GM12874 (cell line): ENCODE data around the gene C10orf53.

Source experiments
- TF ChIP-seq, protein P1 (sequence below): IDR thresholded peaks from 2 replicates; pipeline ENCODE4 v1.5.1; 2011; ENCODE audit warnings: low read depth, mild to moderate bottlenecking, control low read depth, low read length, moderate library complexity; ENCODE audit not compliant: insufficient read depth

The C10orf53 gene

DNA sequence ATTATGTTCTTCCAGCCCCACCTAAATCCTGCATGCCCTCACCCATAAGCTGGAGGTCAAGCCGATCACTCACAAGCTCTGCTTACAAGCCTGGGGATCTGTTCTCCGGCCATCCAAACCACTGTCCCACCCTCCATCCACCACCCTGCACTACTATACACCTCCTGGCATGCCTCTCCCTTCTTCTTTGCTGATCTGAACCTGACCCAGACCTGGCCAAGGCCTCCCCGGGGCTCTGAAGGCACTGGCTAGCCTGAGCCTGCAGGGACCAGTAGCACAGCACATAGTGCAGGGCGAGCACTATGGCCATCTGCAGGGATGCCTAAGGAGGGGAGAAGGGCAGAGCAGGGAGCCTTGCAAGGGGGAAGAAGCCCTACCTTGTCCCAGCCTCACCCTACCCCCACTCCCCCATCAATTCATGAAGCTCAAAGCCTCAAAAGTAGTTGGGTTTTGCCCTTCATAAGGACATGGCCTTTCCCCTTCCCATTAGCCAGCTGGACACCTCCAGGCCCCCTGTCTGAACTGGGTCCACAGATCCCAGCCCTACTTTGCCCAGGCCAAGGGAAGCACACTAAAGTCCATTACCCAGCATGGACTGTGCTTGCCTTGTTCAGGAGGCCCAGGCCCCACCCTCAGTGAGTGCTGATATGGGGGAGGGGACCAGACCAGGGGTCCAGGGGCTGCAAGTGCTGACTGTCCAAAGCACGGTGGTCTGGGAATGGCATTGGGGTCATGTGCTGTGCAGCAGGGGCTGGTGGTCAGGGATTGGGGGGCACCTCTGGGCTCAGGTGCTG is 36.0 kb upstream of the C10orf53 start:
- TF ChIP-seq, protein P1, sequence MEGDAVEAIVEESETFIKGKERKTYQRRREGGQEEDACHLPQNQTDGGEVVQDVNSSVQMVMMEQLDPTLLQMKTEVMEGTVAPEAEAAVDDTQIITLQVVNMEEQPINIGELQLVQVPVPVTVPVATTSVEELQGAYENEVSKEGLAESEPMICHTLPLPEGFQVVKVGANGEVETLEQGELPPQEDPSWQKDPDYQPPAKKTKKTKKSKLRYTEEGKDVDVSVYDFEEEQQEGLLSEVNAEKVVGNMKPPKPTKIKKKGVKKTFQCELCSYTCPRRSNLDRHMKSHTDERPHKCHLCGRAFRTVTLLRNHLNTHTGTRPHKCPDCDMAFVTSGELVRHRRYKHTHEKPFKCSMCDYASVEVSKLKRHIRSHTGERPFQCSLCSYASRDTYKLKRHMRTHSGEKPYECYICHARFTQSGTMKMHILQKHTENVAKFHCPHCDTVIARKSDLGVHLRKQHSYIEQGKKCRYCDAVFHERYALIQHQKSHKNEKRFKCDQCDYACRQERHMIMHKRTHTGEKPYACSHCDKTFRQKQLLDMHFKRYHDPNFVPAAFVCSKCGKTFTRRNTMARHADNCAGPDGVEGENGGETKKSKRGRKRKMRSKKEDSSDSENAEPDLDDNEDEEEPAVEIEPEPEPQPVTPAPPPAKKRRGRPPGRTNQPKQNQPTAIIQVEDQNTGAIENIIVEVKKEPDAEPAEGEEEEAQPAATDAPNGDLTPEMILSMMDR = no peak

DNA sequence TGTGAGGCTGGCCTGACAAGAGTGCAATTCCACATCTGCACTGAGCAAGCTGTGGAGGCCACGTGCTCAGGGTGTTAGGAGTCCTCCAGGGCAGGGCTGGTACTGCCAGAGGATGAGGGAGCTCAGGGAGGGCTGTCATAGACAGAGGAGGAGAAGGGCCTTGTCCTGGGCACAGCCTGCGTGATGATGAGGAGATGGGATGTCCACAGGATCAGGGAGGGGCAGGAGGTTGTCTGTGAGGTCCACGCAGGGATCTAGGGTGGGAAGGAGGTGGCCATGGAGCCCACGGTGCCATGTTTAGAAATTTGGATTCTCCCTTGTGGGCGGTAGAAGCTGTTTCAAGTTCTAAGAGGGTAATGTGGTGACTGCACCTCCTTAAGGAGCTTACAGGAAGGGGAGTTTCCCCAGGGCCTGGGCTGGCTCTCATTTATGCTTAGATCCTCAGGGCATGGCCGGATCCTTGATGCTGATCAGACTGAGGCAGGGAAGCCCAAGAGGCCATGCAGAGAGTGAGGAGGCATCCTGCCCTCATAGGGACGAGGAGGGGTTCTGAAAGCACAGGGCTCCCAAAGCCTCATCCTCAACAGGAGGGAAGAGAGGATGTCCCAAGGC is 35.3 kb upstream of the C10orf53 start:
- TF ChIP-seq, protein P1 = no peak

DNA sequence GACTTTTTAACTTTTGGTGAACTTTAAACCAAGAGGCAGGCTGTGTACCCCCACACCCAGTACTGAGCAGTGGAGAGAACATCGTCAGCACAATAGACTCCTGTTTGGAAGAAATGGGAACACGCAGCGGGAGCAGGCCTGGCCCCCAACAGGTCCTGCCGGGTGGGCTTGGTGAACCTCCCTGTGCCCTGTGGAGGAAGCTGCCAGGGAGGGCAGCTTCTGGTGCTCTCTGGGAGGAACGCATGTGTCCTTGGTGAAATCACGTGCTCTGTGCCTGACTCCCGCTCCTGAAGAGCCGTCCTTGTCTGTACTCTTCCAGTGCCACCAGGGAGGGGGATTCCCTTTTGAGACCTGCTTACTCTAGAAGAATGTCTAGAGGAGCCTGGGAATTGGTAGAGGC is 34.0 kb upstream of the C10orf53 start:
- TF ChIP-seq, protein P1 = no peak

DNA sequence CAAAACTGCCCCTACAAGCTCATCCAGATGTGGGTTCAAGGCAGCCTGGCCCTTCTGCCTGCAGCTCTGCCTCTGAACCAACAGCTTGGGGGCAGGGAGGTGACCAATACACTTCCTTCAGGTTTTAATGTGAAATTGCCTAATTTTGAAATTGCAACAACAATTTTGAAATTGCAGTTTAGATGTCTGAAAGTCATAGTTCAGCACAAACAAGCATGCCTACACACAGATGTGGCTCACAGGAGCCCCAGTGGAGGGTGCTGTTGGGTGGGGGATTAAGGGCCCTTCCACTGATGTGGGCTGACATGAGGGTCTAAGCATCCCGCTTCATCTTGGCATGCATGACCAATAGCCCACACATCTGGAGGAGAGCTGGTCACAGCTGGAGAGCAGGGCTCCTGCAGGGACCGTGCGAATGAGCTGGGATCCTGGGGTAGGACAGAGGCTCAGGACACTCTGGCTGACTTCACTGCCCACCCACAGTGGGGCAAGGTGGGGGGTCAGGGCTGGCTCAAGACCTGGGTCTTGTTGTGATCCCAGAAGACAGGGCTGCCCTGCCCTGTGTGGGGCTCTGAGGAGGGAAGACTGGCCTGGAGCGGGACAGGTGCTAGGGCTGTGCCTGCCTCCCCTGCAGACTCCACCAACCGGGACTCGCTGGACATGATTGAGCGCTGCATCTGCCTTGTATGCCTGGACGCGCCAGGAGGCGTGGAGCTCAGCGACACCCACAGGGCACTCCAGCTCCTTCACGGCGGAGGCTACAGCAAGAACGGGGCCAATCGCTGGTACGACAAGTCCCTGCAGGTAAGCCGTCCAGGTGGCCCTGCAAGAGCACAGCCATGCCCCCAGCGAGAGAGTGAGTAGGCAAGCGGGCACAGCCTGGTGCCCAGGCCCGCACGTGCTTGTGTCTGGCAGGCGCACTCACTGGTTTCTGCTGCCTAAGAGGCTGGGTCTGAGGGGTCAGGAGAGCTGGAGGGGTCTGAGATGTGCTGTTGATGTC is 33.3 kb upstream of the C10orf53 start:
- TF ChIP-seq, protein P1 = no peak

DNA sequence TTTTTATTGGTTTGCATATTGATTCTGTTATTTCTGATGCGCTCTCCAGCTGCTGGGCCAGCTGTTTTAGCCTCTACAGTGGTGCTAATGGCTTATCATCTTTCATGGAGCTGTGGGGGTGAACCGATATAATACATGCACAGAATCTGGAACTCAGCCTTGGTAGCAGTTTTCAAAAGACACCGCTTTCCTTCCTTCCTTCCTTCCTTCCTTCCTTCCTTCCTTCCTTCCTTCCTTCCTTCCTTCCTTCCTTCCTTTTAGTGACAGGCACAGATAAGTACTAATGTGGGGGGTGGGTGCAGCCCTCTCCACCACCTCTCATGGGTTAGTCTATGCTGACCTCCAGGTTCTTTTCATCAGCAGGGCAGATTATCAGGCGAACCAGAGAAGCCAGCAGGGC is 31.9 kb upstream of the C10orf53 start:
- TF ChIP-seq, protein P1 = no peak

DNA sequence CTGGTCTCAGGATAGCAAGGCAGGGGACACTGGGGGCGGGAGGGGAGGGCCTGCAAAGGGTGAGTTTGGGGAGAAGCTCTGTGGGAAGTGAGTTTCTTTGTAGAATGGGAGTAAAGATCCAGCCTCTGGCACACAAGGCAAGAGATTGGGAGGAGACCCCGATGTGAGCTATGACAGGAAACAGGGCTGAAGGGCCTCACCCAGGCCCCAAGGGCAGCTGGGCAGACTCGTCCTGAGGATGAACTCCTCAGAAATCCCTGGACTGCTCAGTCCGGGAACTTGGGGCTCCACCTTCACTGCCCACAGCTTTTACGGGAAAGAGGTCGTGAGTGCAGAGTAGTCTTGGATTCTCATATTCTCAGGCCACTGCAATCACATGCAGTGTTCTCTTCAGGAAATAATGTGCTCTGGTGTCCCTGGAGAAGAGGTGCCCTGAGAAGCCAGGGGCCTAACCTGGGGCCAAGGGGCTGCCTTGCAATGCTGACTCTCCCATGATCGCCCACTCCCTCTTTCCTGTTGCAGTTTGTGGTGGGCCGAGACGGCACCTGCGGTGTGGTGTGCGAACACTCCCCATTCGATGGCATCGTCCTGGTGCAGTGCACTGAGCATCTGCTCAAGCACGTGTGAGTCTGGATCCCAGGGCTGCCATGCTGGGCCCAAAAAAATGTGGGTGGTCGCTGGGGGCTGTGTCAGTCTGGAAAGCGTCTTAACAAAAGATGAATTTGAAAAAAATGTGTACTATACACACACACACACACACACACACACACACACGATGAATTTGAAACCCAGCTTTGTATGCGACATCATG is 31.3 kb upstream of the C10orf53 start:
- TF ChIP-seq, protein P1 = no peak

DNA sequence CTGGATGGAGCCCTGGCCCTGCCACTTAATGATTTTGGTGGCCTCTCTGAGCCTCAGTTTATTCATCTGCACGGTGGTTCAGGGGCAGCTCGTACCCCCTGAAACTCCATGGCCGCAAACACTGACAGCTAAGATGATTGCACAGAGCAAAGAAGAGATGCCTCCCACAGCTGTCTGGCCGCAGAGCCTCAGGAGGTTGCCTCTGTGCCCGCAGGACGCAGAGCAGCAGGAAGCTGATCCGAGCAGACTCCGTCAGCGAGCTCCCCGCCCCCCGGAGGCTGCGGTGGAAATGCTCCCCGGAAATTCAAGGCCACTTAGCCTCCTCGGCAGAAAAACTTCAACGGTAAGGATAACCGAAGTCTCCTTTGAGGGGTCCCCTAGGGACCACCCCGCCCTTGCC is 30.2 kb upstream of the C10orf53 start:
- TF ChIP-seq, protein P1 = no peak
